T-helper 22 cell (primary cell): ENCODE data around the gene GRID1.

Experiments used
- DNase-seq: peaks from one replicate; pipeline ENCODE4 v3.0.0-alpha.2; 2020; ENCODE audit warnings: low read depth

GRID1 gene

GRCh38 chr10:86265236-86265894, 101.2 kb downstream of the GRID1 start:
- no peak for DNase-seq

- DNase-seq = no peak
Observed at GRCh38 chr10:86264481-86265231, 101.9 kb downstream of the GRID1 start.

- DNase-seq = no peak
Observed at GRCh38 chr10:86263907-86264306, 102.7 kb downstream of the GRID1 start.

- DNase-seq = no peak
Observed at GRCh38 chr10:86263209-86263608, 103.4 kb downstream of the GRID1 start.

- DNase-seq = no peak
Observed at GRCh38 chr10:86262688-86263181, 103.9 kb downstream of the GRID1 start.

- no peak for DNase-seq
Observed at GRCh38 chr10:86261941-86262687, 104.5 kb downstream of the GRID1 start.

GRCh38 chr10:86261470-86261869, 105.1 kb downstream of the GRID1 start:
- DNase-seq = no peak

GRCh38 chr10:86260564-86260963, 106.0 kb downstream of the GRID1 start:
- DNase-seq = no peak

GRCh38 chr10:86259901-86260562, 106.6 kb downstream of the GRID1 start:
- no peak for DNase-seq

GRCh38 chr10:86258941-86259340, 107.7 kb downstream of the GRID1 start:
- no peak for DNase-seq

- no peak for DNase-seq
Observed at GRCh38 chr10:86258499-86258898, 108.1 kb downstream of the GRID1 start.

GRCh38 chr10:86257683-86258082, 108.9 kb downstream of the GRID1 start:
- no peak for DNase-seq

GRCh38 chr10:86256690-86257315, 109.8 kb downstream of the GRID1 start:
- no peak for DNase-seq

GRCh38 chr10:86255405-86256251, 111.0 kb downstream of the GRID1 start:
- DNase-seq = no peak

- no peak for DNase-seq
Observed at GRCh38 chr10:86254526-86255174, 111.9 kb downstream of the GRID1 start.

GRCh38 chr10:86254081-86254480, 112.5 kb downstream of the GRID1 start:
- no peak for DNase-seq

- no peak for DNase-seq
Observed at GRCh38 chr10:86253091-86254072, 113.2 kb downstream of the GRID1 start.

GRCh38 chr10:86252556-86252955, 114.0 kb downstream of the GRID1 start:
- DNase-seq = no peak

- DNase-seq = no peak
Observed at GRCh38 chr10:86252079-86252478, 114.5 kb downstream of the GRID1 start.
